Kidney (tissue), 14 donors: ENCODE data around the gene SLC35B1. TPM values are rescaled to one million over a fixed set of nuclear protein-coding genes. Genes with fewer than 3 reads are reported as not detected.
A peak's percentile ranks its signal among the peaks of the same experiment; 100 is the strongest.
"Not testable (repeated sequence)": the region's sequence is repeated elsewhere in the genome, so short reads cannot be mapped to it uniquely, and the experiment has no call there.

Experiments used
- DNase-seq, 5 donors: peaks; one replicate each; pipeline ENCODE4 v3.0.0-alpha.2; 2013 to 2020
- FAIRE-seq: peaks from 2 replicates; lab custom pipeline; 2012; peaks lifted over from hg19 to GRCh38; lab: Jason Lieb, UNC
- H3K27ac ChIP-seq, 2 donors: one replicate each; pipeline ENCODE4 v1.7.0; 2013; ENCODE audit warnings: low read depth in 2 of 2, low read length in 2 of 2, inconsistent platforms in 1 of 2
- H3K27me3 ChIP-seq: one replicate; pipeline ENCODE4 v1.7.1; 2013; ENCODE audit warnings: low read length, inconsistent platforms; ENCODE audit not compliant: control insufficient read depth, insufficient read depth
- H3K36me3 ChIP-seq, 3 donors: one replicate each; pipeline versions ENCODE4 v1.7.0 to v1.7.1; 2013; ENCODE audit warnings: low read length in 3 of 3, control low read depth in 1 of 3, inconsistent platforms in 1 of 3; ENCODE audit not compliant: insufficient read depth in 3 of 3, control insufficient read depth in 2 of 3
- H3K4me1 ChIP-seq, 3 donors: one replicate each; pipeline versions ENCODE4 v1.7.0 to v1.7.1; 2013; ENCODE audit warnings: low read length in 3 of 3, inconsistent platforms in 1 of 3, low read depth in 1 of 3; ENCODE audit not compliant: control insufficient read depth in 2 of 3, insufficient read depth in 2 of 3
- H3K4me3 ChIP-seq, 3 donors: one replicate each; pipeline versions ENCODE4 v1.7.0 to v1.8.1; 2013; ENCODE audit warnings: low read length in 3 of 3, control low read depth in 1 of 3, inconsistent platforms in 1 of 3
- H3K9ac ChIP-seq, 3 donors: one replicate each; pipeline versions ENCODE4 v1.7.0 to v1.7.1; 2013; ENCODE audit warnings: low read length in 3 of 3, control low read depth in 1 of 3, inconsistent platforms in 1 of 3
- H3K9me3 ChIP-seq, 3 donors: one replicate each; pipeline versions ENCODE4 v1.7.0 to v1.7.1; 2013; ENCODE audit warnings: low read length in 3 of 3, control low read depth in 1 of 3, inconsistent platforms in 1 of 3; ENCODE audit not compliant: control insufficient read depth in 2 of 3, insufficient read depth in 1 of 3
- intact Hi-C: fragments of 100-400 bp; cut with DNase I; formaldehyde crosslinking; loops from one replicate; pipeline ENCODE4 v1.11.1; 2022
- polyA plus RNA-seq: library from polyadenylated mRNA; stranded (reverse); fragments of 350-450 nt; fragmentation: Illumina TruSeq; extraction: RNeasy Lipid Tissue Mini Kit (QIAGEN cat#74804); gene quantifications from one replicate; pipeline ENCODE4 v1.2.3, GENCODE V29; 2014; ENCODE audit warnings: low read depth, low replicate concordance; ENCODE audit not compliant: insufficient read depth
- total RNA-seq: library from RNA; stranded (reverse); fragmentation: NEBNext Ultra II Directional; extraction: Animal tissue kit (Norgen Biotek cat#: 25700); gene quantifications from one replicate; pipeline ENCODE4 v1.2.1, GENCODE V29; 2021
- TF ChIP-seq, protein P1 (sequence below): IDR thresholded peaks from 3 replicates; pipeline ENCODE4 v1.5.1; 2012; ENCODE audit warnings: mild to moderate bottlenecking, moderate library complexity, borderline replicate concordance; ENCODE audit not compliant: insufficient read depth; ENCODE audit errors: extremely low read depth
- donor health status: control.
- donor health status: control.
- donor health status: control.
- donor health status: control.
- donor health status: control.
- donor health status: DM: yes; HTN: yes; CAD: no.
- donor health status: Normal renal cell carcinoma (clear cell type).

The SLC35B1 gene
- total and polyA plus RNA-seq, 2 donors from 2014 or later = 56.6 to 83.7 TPM

DNA sequence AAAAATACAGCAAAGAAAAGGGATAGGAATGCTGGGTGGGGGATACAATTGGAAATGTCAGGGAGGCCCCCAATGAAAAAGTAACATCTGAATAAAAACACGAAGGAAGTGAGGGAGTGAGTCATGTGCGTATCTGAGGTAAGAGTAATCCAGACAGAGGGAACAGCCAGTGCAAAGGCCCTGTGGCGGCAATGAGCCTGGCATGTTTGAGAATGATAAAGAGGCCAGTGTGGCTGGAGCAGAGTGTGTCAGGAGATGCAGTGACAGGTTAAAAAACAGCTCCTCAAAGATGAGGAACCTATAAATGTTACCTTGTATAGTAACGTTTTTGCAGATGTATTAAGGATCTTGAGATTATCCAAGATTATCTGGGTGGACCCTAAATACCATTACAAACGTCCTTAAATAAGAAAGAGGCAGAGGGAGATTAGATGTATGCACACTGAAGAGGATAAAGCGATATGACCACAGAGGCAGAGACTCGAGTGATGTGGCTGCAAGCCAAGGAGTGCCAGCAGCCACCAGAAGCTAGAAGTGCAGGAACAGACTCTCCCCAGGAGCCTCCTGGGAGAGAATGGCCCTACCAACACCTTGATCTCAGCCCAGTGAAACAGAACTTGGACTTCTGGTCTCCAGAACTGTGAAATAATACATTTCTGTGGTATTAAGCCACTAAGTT, 17.8 kb upstream of the SLC35B1 start:
- TF ChIP-seq, protein P1, sequence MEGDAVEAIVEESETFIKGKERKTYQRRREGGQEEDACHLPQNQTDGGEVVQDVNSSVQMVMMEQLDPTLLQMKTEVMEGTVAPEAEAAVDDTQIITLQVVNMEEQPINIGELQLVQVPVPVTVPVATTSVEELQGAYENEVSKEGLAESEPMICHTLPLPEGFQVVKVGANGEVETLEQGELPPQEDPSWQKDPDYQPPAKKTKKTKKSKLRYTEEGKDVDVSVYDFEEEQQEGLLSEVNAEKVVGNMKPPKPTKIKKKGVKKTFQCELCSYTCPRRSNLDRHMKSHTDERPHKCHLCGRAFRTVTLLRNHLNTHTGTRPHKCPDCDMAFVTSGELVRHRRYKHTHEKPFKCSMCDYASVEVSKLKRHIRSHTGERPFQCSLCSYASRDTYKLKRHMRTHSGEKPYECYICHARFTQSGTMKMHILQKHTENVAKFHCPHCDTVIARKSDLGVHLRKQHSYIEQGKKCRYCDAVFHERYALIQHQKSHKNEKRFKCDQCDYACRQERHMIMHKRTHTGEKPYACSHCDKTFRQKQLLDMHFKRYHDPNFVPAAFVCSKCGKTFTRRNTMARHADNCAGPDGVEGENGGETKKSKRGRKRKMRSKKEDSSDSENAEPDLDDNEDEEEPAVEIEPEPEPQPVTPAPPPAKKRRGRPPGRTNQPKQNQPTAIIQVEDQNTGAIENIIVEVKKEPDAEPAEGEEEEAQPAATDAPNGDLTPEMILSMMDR = no peak
- Histone ChIP-seq H3K36me3 (peaks cover 0 to 8% (median 3%) of the 10 kb centered on the region in 3 donors), H3K27ac (no peak overlapping the region), H3K9me3 (no peaks in the 10 kb centered on the region), H3K9ac (no peak overlapping the region), H3K4me1 (peaks cover 0 to 6% (median 3%) of the 10 kb centered on the region in 3 donors), H3K27me3 (no peaks in the 10 kb centered on the region), H3K4me3 (no peak overlapping the region)
- FAIRE-seq = no peak
- intact Hi-C loops = no loop called here
- DNase-seq = no peak

DNA sequence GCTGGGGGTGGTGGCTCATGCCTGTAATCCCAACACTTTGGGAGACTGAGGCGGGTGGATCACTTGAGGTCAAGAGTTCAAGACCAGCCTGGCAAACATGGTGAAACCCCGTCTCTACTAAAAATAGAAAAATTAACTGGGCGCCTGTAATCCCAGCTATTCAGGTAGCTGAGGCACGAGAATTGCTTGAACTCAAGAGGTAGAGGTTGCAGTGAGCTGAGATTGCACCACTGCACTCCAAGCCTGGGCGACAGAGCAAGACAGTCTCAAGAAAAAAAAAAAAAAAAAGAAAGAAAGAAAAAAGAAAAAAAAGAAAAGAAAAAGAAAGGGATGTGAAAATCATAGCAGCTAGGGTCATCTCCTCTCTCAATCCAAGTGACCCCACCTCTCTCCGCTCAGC, 16.8 kb upstream of the SLC35B1 start:
- peaks cover 0 to 15% (median 8%) of the 10 kb centered on the region in 3 donors for H3K36me3 ChIP-seq
- H3K4me3 ChIP-seq, H3K4me1 ChIP-seq, H3K9me3 ChIP-seq, H3K27me3 ChIP-seq, H3K27ac ChIP-seq, H3K9ac ChIP-seq, intact Hi-C loops, FAIRE-seq, DNase-seq: not testable (repeated sequence)

DNA sequence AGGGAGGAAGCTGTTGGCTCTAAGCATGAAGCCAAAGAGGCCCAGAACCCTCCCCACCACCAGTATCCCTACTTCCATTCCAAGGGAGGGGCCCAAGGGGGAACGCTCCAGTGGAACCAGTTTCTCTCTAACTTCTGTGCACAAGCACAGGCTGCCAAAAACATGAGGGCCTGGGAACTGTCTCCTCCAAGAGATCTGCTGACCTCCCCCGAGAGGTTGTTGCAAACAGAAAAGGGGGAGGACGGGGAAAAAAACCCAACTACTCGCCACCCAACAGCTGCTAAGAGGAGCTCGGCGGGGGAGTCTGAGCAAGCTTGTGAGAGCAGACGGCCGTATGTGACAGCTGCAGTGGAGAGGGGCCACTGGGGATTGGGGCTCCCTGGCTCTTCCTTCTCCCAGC, 15.7 kb upstream of the SLC35B1 start:
- Histone ChIP-seq H3K27me3 (no peaks in the 10 kb centered on the region), H3K9ac (no peak overlapping the region), H3K4me1 (peaks cover 0 to 2% (median 0%) of the 10 kb centered on the region in 3 donors), H3K36me3 (peaks cover 0 to 19% (median 11%) of the 10 kb centered on the region in 3 donors), H3K27ac (no peak overlapping the region), H3K9me3 (no peaks in the 10 kb centered on the region), H3K4me3 (no peak overlapping the region)
- FAIRE-seq = no peak
- DNase-seq = peak; percentile 45 to 91 (median 50)
- TF ChIP-seq, protein P1 = no peak
- intact Hi-C loops = no loop called here

DNA sequence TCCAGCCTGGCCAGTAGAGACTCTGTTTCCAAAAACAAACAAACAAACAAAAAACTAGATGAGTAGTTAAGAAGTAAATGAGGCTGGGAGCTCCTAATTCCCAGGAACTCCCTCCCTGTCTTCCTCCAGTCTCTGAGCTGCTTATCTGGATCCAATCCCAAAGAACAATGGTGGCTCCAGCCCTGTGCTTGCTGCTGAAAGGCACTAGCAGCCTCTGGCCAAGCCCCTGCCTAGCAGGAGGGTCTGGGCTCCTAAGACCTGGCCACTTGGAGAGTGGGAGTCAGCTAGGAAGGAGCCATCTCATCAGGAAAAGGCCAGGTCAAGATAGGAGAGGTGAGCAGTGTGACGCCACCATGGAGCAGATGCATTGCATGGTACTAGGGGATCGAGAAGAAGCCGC, 14.3 kb upstream of the SLC35B1 start:
- Histone ChIP-seq H3K9me3 (no peaks in the 10 kb centered on the region), H3K4me1 (peaks cover 0 to 2% (median 0%) of the 10 kb centered on the region in 3 donors), H3K36me3 (peaks cover 4 to 30% (median 21%) of the 10 kb centered on the region in 3 donors), H3K27me3 (no peaks in the 10 kb centered on the region), H3K27ac (no peak overlapping the region), H3K9ac (no peak overlapping the region), H3K4me3 (no peak overlapping the region)
- no peak for DNase-seq
- intact Hi-C loops = no loop called here
- no peak for FAIRE-seq
- TF ChIP-seq, protein P1 = no peak
